Psoas muscle (tissue), 8 donors: ENCODE results near the gene INSIG1. TPM values are rescaled to one million over a fixed set of nuclear protein-coding genes. Genes with fewer than 3 reads are reported as not detected.

Experiments used
- ATAC-seq, 4 donors: fragments of 200-7000 bp; cut with Tn5 transposase; one replicate each; pipeline ENCODE4 v1.9.1; 2020; ENCODE audit warnings: moderate library complexity in 3 of 4, mild to moderate bottlenecking in 2 of 4
- DNase-seq, 2 donors: peaks; one replicate each; pipeline ENCODE4 v3.0.0-alpha.2; 2020
- H3K27ac ChIP-seq: fragments of 200-600 bp; one replicate; pipeline ENCODE4 v1.8.0; 2022
- H3K27me3 ChIP-seq, 3 donors: fragments of 200-600 bp in 1 of 3; one replicate each; pipeline versions ENCODE4 v1.6.1 to v1.8.0; 2013 to 2022; ENCODE audit warnings: low read length in 2 of 3, mild to moderate bottlenecking in 2 of 3, moderate library complexity in 1 of 3; ENCODE audit not compliant: insufficient read depth in 3 of 3
- H3K36me3 ChIP-seq, 2 donors: fragments of 200-600 bp in 1 of 2; one replicate each; pipeline versions ENCODE4 v1.6.1 to v1.8.0; 2013 to 2022; ENCODE audit warnings: low read depth in 1 of 2, mild to moderate bottlenecking in 1 of 2, moderate library complexity in 1 of 2; ENCODE audit not compliant: insufficient read depth in 1 of 2
- H3K4me1 ChIP-seq: fragments of 200-600 bp; one replicate; pipeline ENCODE4 v1.8.0; 2022
- H3K4me3 ChIP-seq: fragments of 200-600 bp; one replicate; pipeline ENCODE4 v1.8.0; 2022; ENCODE audit warnings: mild to moderate bottlenecking
- H3K9me3 ChIP-seq: fragments of 200-600 bp; one replicate; pipeline ENCODE4 v1.8.0; 2022
- WGBS, 3 donors: extraction: QIAGEN DNeasy Blood & Tissue Kit; methylation state at CpG; one replicate each; pipeline versions ENCODE4 v1.1.6 to v1.1.7; 2013; 5-methylcytosine and 5-hydroxymethylcytosine counted together
- intact Hi-C, 2 donors: fragments of 100-400 bp; cut with DNase I; formaldehyde crosslinking; loops; one replicate each; pipeline versions ENCODE4 v1.11.0 to v1.14.2; 2022
- polyA plus RNA-seq, 3 donors: library from polyadenylated mRNA; stranded (reverse); fragments of 200-250 nt; gene quantifications; one replicate each; pipeline ENCODE4 v1.2.3, GENCODE V29; 2013
- total RNA-seq, 4 donors: library from RNA; stranded (reverse); fragmentation: NEBNext Ultra II Directional in 2 of 4; extraction: Animal tissue kit (Norgen Biotek cat#: 25700) in 2 of 4; gene quantifications; one replicate each; pipeline versions ENCODE4 v1.2.1 to v1.2.4, GENCODE V29; 2021 to 2023
- TF ChIP-seq, protein P1 (sequence below): fragments of 200-600 bp; IDR thresholded peaks from one replicate; pipeline ENCODE4 v1.8.0; 2022; ENCODE audit warnings: antibody characterized with exemption
- donor health status: healthy with polysubstance abuse.
- donor health status: DM: no; HTN: no; CAD: no; lungs with moderate emphysema.
- donor health status: Bipolar disorder and iron deficiency.
- donor health status: healthy.
- donor health status: DM: yes; HTN: yes; CAD: no.
- donor health status: DM: no; HTN: no; CAD: no.
- donor health status: DM: no; HTN: no; CAD: no.
- donor health status: DM: yes; HTN: yes; CAD: no.

Gene INSIG1
- total and polyA plus RNA-seq, 7 donors = 4.0 to 20.0 (median 7.4) TPM

DNA sequence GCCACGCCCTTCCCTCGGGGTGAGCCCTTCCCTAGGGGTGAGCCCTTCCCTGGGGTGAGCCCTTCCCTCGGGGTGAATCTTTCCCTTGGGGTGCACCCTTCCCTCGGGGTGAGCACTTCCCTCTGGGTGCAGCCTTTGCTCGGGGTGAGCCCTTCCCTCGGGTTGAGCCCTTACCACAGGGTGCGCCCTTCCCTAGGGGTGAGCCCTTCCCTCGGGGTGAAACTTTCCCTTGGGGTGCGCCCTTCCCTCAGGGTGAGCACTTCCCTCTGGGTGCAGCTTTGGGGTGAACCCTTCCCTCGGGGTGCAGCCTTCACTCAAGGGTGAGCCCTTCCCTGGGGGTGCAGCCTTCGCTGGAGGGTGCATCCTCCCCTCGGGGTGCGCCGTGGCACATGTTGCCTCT is 34.6 kb upstream of the INSIG1 start:
- Histone ChIP-seq H3K27me3 (no peaks in the 10 kb centered on the region), H3K4me1 (peaks cover 6% of the 10 kb centered on the region), H3K9me3 (no peaks in the 10 kb centered on the region), H3K36me3 (no peaks in the 10 kb centered on the region), H3K27ac (no peak overlapping the region), H3K4me3 (no peak overlapping the region)
- DNase-seq = no peak
- ATAC-seq = no peak
- whole genome bisulfite sequencing, 3 donors = 84 to 88% (median 85%) methylated on average over 13 to 14 of the region's 14 CpGs
- intact Hi-C loops = no loop called here
- TF ChIP-seq, protein P1, sequence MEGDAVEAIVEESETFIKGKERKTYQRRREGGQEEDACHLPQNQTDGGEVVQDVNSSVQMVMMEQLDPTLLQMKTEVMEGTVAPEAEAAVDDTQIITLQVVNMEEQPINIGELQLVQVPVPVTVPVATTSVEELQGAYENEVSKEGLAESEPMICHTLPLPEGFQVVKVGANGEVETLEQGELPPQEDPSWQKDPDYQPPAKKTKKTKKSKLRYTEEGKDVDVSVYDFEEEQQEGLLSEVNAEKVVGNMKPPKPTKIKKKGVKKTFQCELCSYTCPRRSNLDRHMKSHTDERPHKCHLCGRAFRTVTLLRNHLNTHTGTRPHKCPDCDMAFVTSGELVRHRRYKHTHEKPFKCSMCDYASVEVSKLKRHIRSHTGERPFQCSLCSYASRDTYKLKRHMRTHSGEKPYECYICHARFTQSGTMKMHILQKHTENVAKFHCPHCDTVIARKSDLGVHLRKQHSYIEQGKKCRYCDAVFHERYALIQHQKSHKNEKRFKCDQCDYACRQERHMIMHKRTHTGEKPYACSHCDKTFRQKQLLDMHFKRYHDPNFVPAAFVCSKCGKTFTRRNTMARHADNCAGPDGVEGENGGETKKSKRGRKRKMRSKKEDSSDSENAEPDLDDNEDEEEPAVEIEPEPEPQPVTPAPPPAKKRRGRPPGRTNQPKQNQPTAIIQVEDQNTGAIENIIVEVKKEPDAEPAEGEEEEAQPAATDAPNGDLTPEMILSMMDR = no peak

DNA sequence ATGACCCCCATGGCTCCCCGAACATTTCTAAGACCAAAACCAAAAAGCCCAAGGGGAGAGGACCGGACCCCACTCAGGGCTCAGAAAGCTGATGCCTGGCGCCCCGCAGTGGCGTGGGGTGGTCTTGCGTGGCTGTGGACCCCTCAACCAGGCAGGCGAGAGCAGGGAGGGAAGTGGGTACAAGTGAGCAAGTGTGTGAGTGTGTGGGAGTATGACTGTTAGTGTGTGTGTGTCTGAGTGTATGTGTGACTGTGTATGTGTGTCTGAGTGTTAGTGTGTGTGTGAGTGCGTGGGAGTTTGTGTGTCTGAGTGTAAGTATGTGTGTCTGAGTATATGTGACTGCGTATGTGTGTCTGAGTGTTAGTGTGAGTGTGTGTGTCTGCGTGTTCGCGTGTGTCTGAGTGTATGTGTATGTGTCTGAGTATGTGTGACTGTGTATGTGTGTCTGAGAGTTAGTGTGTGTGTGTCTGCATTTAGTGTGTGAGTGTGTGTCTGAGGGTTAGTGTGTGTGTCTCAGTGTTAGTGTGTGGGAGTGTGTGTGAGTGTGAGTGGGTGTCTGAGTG is 34.0 kb upstream of the INSIG1 start:
- DNase-seq (no peak), ATAC-seq (no peak)
- H3K9me3 ChIP-seq = no peaks in the 10 kb centered on the region
- no peak overlapping the region for H3K27ac ChIP-seq
- H3K4me1 ChIP-seq = peaks cover under 1% of the 10 kb centered on the region
- 83 to 88% (median 83%) methylated on average over 12 of the region's 12 CpGs for WGBS, 3 donors
- no peaks in the 10 kb centered on the region for H3K36me3 ChIP-seq
- no peak overlapping the region for H3K4me3 ChIP-seq
- H3K27me3 ChIP-seq = no peaks in the 10 kb centered on the region
- intact Hi-C loops = no loop called here
- TF ChIP-seq, protein P1 = no peak

DNA sequence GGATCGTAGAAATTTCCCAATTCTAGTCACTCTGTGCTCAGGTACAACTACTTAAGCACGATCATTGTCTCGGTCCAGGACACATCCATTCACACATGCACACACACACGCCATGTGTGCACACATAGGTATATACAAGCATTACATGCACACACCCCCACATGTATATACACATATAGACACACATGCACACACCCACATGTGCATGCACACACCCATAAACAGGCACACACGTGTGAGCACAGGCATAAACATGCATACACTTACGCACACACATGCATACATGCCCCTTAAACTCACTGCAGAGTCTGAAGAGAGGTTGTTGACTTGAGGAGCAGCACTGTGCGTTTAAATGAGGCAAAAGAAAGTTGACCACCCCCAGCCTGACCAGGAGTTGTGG is 32.5 kb upstream of the INSIG1 start:
- ATAC-seq (no peak), DNase-seq (no peak)
- Histone ChIP-seq H3K4me3 (no peak overlapping the region), H3K27ac (no peak overlapping the region), H3K4me1 (no peaks in the 10 kb centered on the region), H3K27me3 (no peaks in the 10 kb centered on the region), H3K9me3 (no peaks in the 10 kb centered on the region), H3K36me3 (no peaks in the 10 kb centered on the region)
- intact Hi-C loops = no loop called here
- TF ChIP-seq, protein P1 = no peak
- WGBS, 3 donors = 79 to 89% (median 86%) methylated on average over 7 of the region's 7 CpGs

DNA sequence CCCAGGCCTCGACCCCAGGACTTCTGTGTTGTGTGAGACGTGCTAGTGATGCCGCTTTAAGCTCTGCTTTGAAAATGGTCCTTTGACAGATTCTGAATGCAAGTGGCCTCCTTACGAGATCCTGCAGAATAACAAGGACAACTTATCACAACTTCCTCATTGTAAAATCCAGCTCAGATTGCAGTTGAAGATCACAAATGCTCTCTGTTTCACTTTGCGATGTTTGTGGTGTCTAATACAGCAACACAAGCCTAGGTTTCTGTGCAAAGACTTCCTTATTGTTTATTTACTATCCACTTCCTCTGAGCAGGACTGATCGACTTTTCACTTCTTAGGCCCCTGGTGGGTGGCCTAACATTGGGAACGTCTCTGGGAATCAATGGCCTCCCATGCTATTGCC is 31.7 kb upstream of the INSIG1 start:
- H3K27me3 ChIP-seq = no peaks in the 10 kb centered on the region
- H3K4me3 ChIP-seq = no peak overlapping the region
- DNase-seq = no peak
- ATAC-seq = no peak
- intact Hi-C loops = no loop called here
- 78 to 83% (median 82%) methylated on average over 7 of the region's 7 CpGs for WGBS, 3 donors
- TF ChIP-seq, protein P1 = no peak
- H3K9me3 ChIP-seq = no peaks in the 10 kb centered on the region
- no peaks in the 10 kb centered on the region for H3K36me3 ChIP-seq
- no peak overlapping the region for H3K27ac ChIP-seq
- H3K4me1 ChIP-seq = no peaks in the 10 kb centered on the region

DNA sequence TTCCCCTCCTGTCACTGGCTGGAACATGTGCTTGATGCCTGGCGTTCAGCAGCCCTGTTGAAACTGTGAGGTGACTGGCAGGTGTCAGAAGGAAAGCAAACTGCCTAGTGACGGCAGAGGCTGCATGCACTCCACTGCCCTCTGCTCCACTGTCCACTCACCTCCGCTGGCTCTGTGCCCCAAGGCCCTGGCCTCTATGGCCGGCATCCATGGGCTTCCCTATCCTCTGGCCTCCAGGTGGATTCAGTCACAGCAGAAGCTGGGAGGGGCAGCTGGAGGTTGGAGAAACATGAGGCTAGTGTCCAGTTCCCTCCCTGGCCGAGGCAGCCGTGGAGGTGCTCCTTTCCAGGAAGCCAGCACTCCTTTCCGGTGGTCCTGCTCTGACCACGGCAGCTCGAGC is 31.2 kb upstream of the INSIG1 start:
- Histone ChIP-seq H3K4me1 (no peaks in the 10 kb centered on the region), H3K27ac (no peak overlapping the region), H3K36me3 (no peaks in the 10 kb centered on the region), H3K9me3 (no peaks in the 10 kb centered on the region), H3K27me3 (no peaks in the 10 kb centered on the region), H3K4me3 (no peak overlapping the region)
- WGBS, 3 donors = 86 to 93% (median 89%) methylated on average over 9 of the region's 9 CpGs
- intact Hi-C loops = no loop called here
- ATAC-seq = no peak
- DNase-seq = no peak
- TF ChIP-seq, protein P1 = no peak
